Astrocyte (in vitro differentiated cells and primary cell): ENCODE data around the gene FGD2. TPM values are rescaled to one million over a fixed set of nuclear protein-coding genes. Genes with fewer than 3 reads are reported as not detected.

Experiments
- DNase-seq: peaks from one replicate; pipeline ENCODE4 v3.0.0-alpha.2; 2010; ENCODE audit warnings: low read depth
- FAIRE-seq: peaks from 2 replicates; lab custom pipeline; 2011; peaks lifted over from hg19 to GRCh38; lab: Jason Lieb, UNC
- H2AFZ ChIP-seq: 2 replicates; pipeline ENCODE4 v1.6.0; 2012; ENCODE audit warnings: low read depth, low read length, inconsistent platforms
- H3K27ac ChIP-seq: 2 replicates; pipeline ENCODE4 v1.5.1; 2011; ENCODE audit warnings: low read depth, low read length, inconsistent platforms
- H3K27me3 ChIP-seq: 2 replicates; pipeline ENCODE4 v1.6.0; 2011; ENCODE audit warnings: low read length, inconsistent platforms; ENCODE audit not compliant: insufficient read depth
- H3K36me3 ChIP-seq: 2 replicates; pipeline ENCODE4 v1.5.1; 2011; ENCODE audit warnings: low read length, inconsistent platforms; ENCODE audit not compliant: insufficient read depth
- H3K4me1 ChIP-seq: 2 replicates; pipeline ENCODE4 v1.5.1; 2011; ENCODE audit warnings: low read length, inconsistent platforms; ENCODE audit not compliant: insufficient read depth
- H3K4me2 ChIP-seq: 2 replicates; pipeline ENCODE4 v1.6.0; 2012; ENCODE audit warnings: low read length, inconsistent platforms
- H3K4me3 ChIP-seq: 2 replicates; pipeline ENCODE4 v1.5.1; 2011; ENCODE audit warnings: low read depth, mild to moderate bottlenecking, low read length, inconsistent platforms; ENCODE audit not compliant: insufficient read depth
- H3K79me2 ChIP-seq: 2 replicates; pipeline ENCODE4 v1.6.0; 2012; ENCODE audit warnings: mild to moderate bottlenecking, low read length, inconsistent platforms; ENCODE audit not compliant: insufficient read depth
- H3K9ac ChIP-seq: 2 replicates; pipeline ENCODE4 v1.6.0; 2012; ENCODE audit warnings: mild to moderate bottlenecking, low read length, inconsistent platforms
- H3K9me3 ChIP-seq: 2 replicates; pipeline ENCODE4 v1.5.1; 2012; ENCODE audit warnings: low read depth, mild to moderate bottlenecking, low read length, inconsistent platforms; ENCODE audit not compliant: insufficient read depth
- H4K20me1 ChIP-seq: 2 replicates; pipeline ENCODE4 v1.6.0; 2012; ENCODE audit warnings: low read length, inconsistent platforms; ENCODE audit not compliant: insufficient read depth
- H3K27ac Mint-ChIP-seq: one replicate; pipeline ENCODE4 v1.8.0; 2021; ENCODE audit warnings: mild to moderate bottlenecking, mixed read lengths; ENCODE audit not compliant: unreplicated experiment
- H3K27me3 Mint-ChIP-seq: one replicate; pipeline ENCODE4 v1.8.0; 2021; ENCODE audit warnings: low read depth, mixed read lengths; ENCODE audit not compliant: unreplicated experiment
- H3K36me3 Mint-ChIP-seq: one replicate; pipeline ENCODE4 v1.8.0; 2021; ENCODE audit warnings: low read depth, mixed read lengths; ENCODE audit not compliant: unreplicated experiment
- H3K4me1 Mint-ChIP-seq: one replicate; pipeline ENCODE4 v1.8.0; 2021; ENCODE audit warnings: low read depth, mixed read lengths; ENCODE audit not compliant: unreplicated experiment
- H3K4me3 Mint-ChIP-seq: one replicate; pipeline ENCODE4 v1.8.0; 2021; ENCODE audit warnings: mild to moderate bottlenecking, moderate library complexity, mixed read lengths; ENCODE audit not compliant: unreplicated experiment
- H3K9me3 Mint-ChIP-seq: one replicate; pipeline ENCODE4 v1.8.0; 2021; ENCODE audit warnings: mild to moderate bottlenecking, mixed read lengths; ENCODE audit not compliant: unreplicated experiment
- CTCF ChIP-seq: IDR thresholded peaks from 2 replicates; pipeline ENCODE4 v1.5.1; 2011; ENCODE audit warnings: low read depth, mild to moderate bottlenecking, inconsistent platforms, low read length, moderate library complexity; ENCODE audit not compliant: insufficient read depth
- EZH2 ChIP-seq: IDR thresholded peaks from 2 replicates; pipeline ENCODE4 v1.6.1; 2012; ENCODE audit warnings: mild to moderate bottlenecking, low read length, inconsistent platforms; ENCODE audit not compliant: insufficient read depth
- total RNA-seq: library from RNA; stranded (reverse); gene quantifications from 2 replicates; pipeline ENCODE4 v1.2.1, GENCODE V29; 2021

The FGD2 gene
- total RNA-seq, 1 donor from 2014 or later = not detected

- DNase-seq = no peak
- peaks cover 6% of the 10 kb centered on the region for H3K4me1 ChIP-seq
- Mint-ChIP-seq H3K9me3 (no peaks in the 10 kb centered on the region), H3K27me3 (peaks cover 5% of the 10 kb centered on the region), H3K4me3 (no peak overlapping the region), H3K36me3 (peaks cover 4% of the 10 kb centered on the region), H3K4me1 (peaks cover 6% of the 10 kb centered on the region), H3K27ac (no peak overlapping the region)
- TF ChIP-seq CTCF (no peak), EZH2 (no peak)
- H3K9me3 ChIP-seq = no peaks in the 10 kb centered on the region
- H3K79me2 ChIP-seq = no peaks in the 10 kb centered on the region
- no peaks in the 10 kb centered on the region for H3K36me3 ChIP-seq
- no peaks in the 10 kb centered on the region for H4K20me1 ChIP-seq
- H3K4me3 ChIP-seq = no peak overlapping the region
- H3K27ac ChIP-seq = no peak overlapping the region
- H2AFZ ChIP-seq = no peak overlapping the region
- H3K27me3 ChIP-seq = no peaks in the 10 kb centered on the region
- no peak overlapping the region for H3K4me2 ChIP-seq
- FAIRE-seq = no peak
- H3K9ac ChIP-seq = no peak overlapping the region
These were observed 9.2 kb downstream of the FGD2 start for GRCh38 chr6:37014667-37015066.

- no peak for TF ChIP-seq EZH2
- TF ChIP-seq CTCF = no peak
- Histone ChIP-seq H3K4me2 (no peak overlapping the region), H3K4me1 (peaks cover 6% of the 10 kb centered on the region), H3K36me3 (no peaks in the 10 kb centered on the region), H4K20me1 (no peaks in the 10 kb centered on the region), H2AFZ (no peak overlapping the region), H3K27ac (no peak overlapping the region), H3K9me3 (no peaks in the 10 kb centered on the region), H3K4me3 (no peak overlapping the region), H3K27me3 (no peaks in the 10 kb centered on the region), H3K79me2 (no peaks in the 10 kb centered on the region), H3K9ac (no peak overlapping the region)
- H3K27me3 Mint-ChIP-seq = peaks cover 5% of the 10 kb centered on the region
- FAIRE-seq (no peak), DNase-seq (no peak)
- H3K36me3 Mint-ChIP-seq = peaks cover 3% of the 10 kb centered on the region
- H3K4me1 Mint-ChIP-seq = peaks cover 6% of the 10 kb centered on the region
- no peak overlapping the region for H3K27ac Mint-ChIP-seq
- H3K4me3 Mint-ChIP-seq = no peak overlapping the region
- H3K9me3 Mint-ChIP-seq = no peaks in the 10 kb centered on the region
These were observed 10.1 kb downstream of the FGD2 start for GRCh38 chr6:37015532-37015931.

- H3K4me3 ChIP-seq = no peak overlapping the region
- H3K9me3 ChIP-seq = no peaks in the 10 kb centered on the region
- H3K36me3 Mint-ChIP-seq = peaks cover 3% of the 10 kb centered on the region
- no peaks in the 10 kb centered on the region for H4K20me1 ChIP-seq
- H3K27me3 Mint-ChIP-seq = peaks cover 5% of the 10 kb centered on the region
- no peaks in the 10 kb centered on the region for H3K9me3 Mint-ChIP-seq
- no peaks in the 10 kb centered on the region for H3K36me3 ChIP-seq
- DNase-seq = no peak
- no peak overlapping the region for H3K4me2 ChIP-seq
- H3K4me1 Mint-ChIP-seq = peaks cover 12% of the 10 kb centered on the region
- H3K27me3 ChIP-seq = no peaks in the 10 kb centered on the region
- H3K9ac ChIP-seq = no peak overlapping the region
- no peak overlapping the region for H3K27ac ChIP-seq
- H3K4me3 Mint-ChIP-seq = no peak overlapping the region
- H3K79me2 ChIP-seq = no peaks in the 10 kb centered on the region
- TF ChIP-seq EZH2 (no peak), CTCF (no peak)
- H2AFZ ChIP-seq = no peak overlapping the region
- no peak overlapping the region for H3K27ac Mint-ChIP-seq
- H3K4me1 ChIP-seq = peaks cover 9% of the 10 kb centered on the region
- no peak for FAIRE-seq
These were observed 11.5 kb downstream of the FGD2 start for GRCh38 chr6:37016995-37017394.
